ENCODE results near the gene FMC1.
"Not testable (repeated sequence)": the region's sequence is repeated elsewhere in the genome, so short reads cannot be mapped to it uniquely, and the experiment has no call there.

Gene FMC1

DNA sequence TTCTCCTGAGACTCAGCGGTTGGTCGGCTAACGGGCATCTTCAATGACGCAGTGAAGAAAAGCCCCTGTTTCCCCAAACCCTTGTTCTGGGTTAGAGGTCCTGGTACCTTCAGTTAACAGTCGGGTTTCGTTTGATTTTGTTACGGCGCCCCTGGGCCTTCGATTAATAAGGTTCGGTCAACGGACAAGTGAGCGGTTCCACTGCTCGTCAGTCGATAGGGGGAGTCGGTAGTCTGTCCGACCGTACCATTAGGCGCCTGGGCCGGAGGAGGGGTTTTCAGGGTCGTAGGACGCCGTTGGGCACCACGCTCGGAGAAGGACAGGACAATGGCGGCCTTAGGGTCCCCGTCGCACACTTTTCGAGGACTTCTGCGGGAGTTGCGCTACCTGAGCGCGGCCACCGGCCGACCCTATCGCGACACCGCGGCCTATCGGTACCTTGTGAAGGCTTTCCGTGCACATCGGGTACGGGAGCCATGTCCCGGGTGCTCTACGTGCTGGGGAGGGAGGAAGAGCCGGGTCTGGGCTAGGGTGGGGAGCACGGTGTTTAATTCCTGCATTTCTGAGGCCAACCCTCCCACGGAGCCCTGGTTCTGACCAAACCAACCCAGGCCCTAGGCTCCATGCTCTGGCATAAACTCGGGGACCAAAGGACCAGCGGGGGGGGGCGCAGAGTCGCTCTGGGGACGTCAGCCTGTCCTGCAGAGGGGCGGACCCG lies at the start of gene FMC1:
FMC1 (plus strand) TSS at position 280 of the 718 bp plus-strand sequence; CDS start at position 328, 48 bp downstream.
- peak; percentile 74 for DNase-seq

DNA sequence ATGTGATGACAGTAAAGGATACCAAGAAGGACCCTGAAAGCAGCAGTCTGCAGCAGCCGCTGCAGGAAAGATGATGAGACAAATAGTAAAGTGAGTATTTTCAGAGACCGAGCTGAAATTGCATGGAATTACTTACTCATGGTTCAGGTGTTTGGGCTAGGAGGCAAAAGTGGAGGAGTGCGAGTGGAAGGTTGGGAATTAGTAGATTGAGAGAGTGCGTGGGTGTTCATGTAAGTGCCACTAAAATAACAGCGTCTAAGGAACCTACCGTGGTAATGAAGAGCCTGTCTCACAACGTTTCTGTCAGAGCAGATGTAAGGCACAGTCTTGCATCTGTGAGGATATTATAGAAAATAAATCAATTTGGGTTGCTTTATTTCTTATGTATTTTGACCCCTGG lies 48.3 kb upstream of the FMC1 start:
- no peak for DNase-seq

- DNase-seq: no peak
Measured at GRCh38 chr7:139293534-139293933, 47.6 kb upstream of the FMC1 start.

- no peak for DNase-seq
Measured at GRCh38 chr7:139294241-139294640, 46.9 kb upstream of the FMC1 start.

DNA sequence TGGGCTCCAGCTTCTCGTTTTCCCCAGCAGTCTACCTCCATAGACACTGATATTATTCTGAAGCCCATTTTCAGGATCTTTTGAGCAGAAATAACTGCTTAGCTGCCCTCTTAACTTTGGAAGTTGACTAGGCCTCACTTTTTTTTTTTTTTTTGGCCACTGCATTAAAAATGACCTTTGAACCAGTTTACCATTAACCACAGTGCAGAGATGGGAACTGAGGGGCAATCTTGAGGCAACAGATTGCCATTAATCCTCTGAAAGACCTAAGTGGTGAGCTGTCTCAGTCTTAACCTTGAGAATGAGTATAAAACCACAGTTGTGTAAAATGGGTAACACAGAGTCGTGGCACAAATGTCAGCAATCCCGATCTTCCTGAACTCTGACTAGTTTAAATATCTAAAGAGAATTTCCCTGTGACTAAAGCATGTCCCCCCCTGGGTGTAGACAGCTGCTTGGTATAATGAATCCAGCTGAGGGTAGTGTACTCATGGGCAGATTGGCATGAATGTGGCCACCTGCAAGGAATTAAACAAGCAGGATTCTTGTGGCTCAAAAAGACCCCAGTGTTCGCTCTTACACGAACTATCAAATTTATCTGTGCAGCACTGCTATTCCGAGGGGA lies 46.1 kb upstream of the FMC1 start:
- no peak for DNase-seq

- no peak for DNase-seq
Measured at GRCh38 chr7:139297795-139298194, 43.3 kb upstream of the FMC1 start.

DNA sequence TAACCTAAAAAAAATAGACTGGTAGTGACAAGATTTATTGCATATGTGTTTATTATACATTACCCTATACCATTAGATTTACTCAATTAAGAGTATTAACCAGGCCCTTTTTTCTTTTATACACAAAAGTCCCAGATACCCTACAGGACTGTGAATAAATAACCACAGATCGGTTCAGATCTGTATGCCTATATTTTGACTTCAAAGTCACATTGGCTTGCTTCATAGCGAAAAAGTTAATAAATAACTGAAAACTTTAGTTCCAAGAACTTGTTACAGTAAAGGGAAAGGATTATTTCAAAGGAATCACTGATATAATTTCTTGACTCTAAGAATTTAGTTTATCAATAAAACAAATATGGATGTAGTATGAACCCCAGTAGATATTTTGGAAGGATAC lies 41.8 kb upstream of the FMC1 start:
- no peak for DNase-seq

- no peak for DNase-seq
Measured at GRCh38 chr7:139300390-139300789, 40.7 kb upstream of the FMC1 start.

DNA sequence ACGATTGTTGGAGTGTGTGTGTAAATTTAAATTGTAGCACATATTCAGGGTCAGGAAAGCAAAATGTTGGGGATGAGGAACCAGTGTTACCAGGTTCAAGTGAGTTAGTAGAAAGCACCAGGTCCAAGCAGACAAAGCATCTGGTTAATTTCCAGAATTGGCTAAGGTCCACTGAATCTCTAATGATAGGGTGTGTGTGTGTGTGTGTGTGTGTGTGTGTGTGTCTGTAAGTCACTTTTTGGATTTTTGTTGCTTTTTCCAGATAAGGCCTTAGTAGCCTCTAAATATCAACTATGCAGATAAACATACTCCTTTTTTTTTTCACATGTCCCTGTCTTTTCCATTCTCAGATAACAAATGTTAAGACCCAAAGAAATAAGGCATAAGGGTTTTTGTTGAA lies 36.6 kb upstream of the FMC1 start:
- DNase-seq: no peak

DNA sequence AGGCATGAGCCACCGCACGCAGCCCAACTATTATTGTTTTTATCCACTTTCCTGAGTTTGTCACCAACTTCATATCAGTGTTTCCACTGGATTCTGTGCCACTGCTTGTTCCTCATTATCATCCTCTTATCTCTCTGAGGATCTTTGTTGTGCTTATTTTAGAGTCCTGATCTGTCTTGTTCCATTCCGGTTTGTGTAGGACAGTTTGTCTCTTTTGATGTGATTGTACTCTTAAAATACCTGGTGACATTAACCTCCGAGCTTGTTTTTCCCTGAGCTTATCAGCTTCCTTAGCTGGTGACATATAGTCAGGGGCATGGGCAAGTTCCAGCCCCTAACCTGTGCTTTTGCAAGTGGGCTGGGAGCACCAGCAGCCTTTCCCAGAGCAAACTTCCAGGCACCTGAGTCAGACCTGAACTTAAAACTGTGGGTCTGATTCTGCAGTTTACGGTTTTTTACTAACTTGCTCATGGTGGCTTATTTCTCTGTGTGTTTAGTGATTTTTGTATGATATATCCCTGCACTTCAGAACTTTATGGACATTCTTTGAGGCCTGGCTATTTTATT lies 23.1 kb upstream of the FMC1 start:
- no peak for DNase-seq

DNA sequence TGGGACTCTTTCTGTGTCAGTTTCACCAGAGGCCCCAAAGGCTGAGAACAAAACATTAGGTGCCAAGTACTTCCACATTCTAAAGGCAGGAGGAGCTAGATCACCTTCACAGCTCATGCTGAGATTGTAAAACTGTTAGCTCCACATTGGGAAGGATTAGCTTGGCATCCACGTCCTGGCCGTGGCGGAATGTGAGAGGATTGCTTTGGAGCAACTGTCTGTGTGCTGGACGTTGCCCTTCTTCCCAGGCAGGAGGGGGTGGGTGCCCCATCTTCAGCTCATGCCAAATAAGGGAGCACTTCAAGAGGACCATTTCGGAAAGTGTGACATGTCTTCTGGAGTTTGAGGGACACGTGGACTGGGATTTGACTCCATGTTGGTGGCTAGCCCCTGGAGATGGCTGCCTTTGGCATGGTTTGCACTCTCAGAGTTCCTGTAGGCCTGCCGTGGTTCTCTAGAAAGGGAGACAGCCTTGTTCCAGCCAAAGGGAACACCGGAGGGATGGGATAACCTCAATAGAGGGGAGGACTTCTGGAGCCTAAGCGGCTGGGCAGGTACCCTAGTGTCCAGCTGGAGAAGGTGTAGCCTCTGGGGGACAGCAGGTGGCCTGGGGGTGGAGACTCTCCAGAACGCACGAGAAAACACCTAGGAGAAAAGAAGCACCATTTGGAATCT lies 19.9 kb upstream of the FMC1 start:
- DNase-seq: no peak

DNA sequence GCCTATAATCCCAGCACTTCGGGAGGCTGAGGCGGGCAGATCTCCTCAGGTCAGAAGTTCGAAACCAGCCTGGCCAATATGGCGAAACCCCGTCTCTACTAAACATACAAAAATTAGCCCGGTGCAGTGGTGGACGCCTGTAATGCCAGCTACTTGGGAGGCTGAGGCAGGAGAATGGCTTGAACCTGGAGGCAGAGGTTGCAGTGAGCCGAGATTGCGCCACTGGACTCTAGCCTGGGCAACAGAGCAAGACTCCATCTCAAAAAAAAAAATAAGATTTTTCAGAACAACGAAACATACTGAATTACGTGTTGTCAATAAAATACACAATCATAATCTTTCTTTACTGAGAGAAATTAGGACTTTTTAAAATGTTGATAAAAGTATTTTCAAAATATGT lies 16.4 kb upstream of the FMC1 start:
- not testable (repeated sequence) for DNase-seq

DNA sequence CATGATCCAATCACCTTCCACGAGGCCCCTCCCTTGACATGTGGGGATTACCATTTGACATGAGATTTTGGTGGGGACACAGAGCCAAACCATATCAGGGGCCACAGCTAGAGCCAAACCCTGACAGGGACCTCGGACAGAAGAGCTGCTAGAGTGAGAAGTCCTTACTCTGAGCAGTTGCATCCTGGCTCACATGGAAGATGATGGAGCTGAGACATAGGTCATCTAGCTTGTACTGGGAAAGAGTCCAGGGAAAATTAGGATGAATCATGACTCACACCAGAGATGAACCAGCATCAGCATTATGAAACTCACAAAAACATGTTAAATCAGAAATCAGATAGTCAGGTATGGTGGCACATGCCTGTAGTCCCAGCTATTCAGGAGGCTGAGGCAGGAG lies 12.8 kb upstream of the FMC1 start:
- no peak for DNase-seq

DNA sequence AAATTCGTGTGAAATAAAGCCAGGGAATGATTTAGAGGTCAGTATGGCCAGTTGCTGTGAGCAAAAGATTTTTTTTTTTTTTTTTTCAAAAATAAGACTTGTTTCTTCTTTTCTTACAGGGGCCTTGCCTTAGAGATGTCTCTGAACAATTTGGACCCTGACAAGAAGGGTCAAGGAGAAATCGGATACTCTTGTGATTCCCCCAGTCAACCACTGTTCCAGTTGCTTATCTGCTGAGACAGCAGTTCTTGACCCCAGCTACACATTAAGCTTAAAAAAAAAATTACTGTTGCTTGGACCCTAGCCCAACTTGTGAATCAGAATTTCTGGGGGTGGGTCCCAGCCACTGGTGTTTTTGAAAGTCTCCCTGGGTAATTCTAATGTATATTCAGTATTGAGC lies 12.0 kb upstream of the FMC1 start:
- DNase-seq: no peak

DNA sequence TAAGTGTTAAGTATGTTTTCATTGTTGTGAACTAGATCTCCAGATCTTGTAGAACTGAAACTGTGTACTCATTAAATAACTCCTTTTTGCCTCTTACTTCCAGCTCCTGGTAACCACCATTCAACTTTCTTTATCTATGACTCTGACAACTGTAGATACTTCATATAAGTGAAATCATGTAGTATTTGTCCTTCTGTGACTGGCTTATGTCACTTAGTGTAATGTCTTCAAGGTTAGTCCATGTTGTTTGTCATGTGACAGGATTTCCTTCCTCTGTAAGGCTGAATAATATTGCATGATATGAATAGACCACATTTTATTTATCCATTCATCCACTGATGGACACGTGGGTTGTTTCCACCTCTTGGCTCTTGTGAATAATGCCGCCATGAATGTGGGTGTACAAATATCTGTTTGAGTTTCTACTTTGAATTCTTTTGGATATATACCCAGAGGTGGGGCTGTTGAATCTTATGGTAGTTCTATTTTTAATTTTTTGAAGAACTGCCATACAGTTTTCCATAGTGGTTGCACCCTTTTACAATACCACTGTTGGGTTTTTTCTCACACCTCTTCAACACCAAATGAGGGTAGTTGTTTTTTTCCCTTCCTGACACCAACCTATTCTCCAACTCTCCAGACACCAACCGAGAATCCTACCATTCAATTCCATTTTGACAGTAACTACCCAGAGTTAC lies 10.7 kb upstream of the FMC1 start:
- no peak for DNase-seq

- no peak for DNase-seq
Measured at GRCh38 chr7:139332697-139333359, 8.3 kb upstream of the FMC1 start.

DNA sequence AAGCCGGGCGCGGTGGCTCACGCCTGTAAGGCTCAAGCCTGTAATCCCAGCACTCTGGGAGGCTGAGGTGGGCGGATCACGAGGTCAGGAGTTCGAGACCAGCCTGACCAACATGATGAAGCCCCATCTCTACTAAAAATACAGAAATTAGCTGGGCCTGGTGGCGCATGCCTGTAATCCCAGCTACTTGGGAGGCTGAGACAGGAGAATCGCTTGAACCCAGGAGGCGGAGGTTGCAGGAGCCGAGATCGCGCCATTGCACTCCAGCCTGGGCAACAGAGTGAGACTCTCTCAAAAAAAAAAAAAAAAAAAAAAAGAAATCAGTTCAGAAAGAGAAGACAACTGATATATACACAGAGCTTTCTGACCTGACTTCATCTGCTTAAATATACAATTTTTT lies 7.7 kb upstream of the FMC1 start:
- not testable (repeated sequence) for DNase-seq

GRCh38 chr7:139334399-139335150 lies 6.6 kb upstream of the FMC1 start:
- DNase-seq: no peak

DNA sequence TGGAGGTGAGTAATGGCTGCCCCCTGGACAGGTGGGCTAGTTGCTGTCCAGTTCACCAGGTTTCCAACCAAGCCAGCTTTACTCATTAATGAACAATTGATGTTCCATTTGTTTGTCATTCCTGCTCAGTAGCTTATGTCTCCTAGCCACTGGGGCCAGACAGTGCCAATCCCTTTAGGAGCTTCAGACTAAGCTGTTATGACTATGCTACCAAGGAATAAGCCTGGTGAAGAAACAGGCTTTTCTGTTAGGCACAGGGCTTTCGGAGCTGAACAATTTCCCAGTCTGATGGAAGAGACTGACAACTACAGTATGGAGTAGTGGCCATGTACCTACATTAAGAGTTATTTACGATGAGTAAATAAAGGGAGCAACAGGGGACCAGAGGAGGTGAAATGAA lies 2.1 kb upstream of the FMC1 start:
- DNase-seq: no peak

GRCh38 chr7:139339698-139340036 lies 1.5 kb upstream of the FMC1 start:
- no peak for DNase-seq

GRCh38 chr7:139340037-139340807 lies 915 bp upstream of the FMC1 start:
- DNase-seq: peak; percentile 95

DNA sequence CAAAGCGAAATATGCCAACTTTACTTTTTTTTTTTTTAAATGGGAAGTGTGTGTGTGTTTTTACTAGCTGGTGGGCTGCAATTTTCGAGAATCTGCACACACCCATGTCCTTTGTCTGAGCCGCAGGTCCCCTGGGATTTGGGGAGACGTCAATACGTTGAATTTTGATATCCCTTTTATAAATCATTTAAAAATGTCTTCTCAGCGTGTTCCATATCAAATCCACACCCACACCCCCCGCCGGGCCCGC lies 404 bp upstream of the FMC1 start:
- DNase-seq: no peak
